Esophagus squamous epithelium (tissue), 5 donors: ENCODE data around the gene PPOX. TPM values are rescaled to one million over a fixed set of nuclear protein-coding genes. Genes with fewer than 3 reads are reported as not detected.

Experiments
- DNase-seq: peaks from one replicate; lab custom pipeline; 2025; lab: John Stamatoyannopoulos, UW
- H3K27ac ChIP-seq, 4 donors: fragments of 200-600 bp; sonication (generic); one replicate each; pipeline ENCODE4 v1.5.1; 2016 to 2019; ENCODE audit warnings: mild to moderate bottlenecking in 1 of 4
- H3K27me3 ChIP-seq, 4 donors: fragments of 200-600 bp; sonication (generic); 1 replicate in 3 of 4; 2 replicates in 1 of 4; pipeline versions ENCODE4 v1.5.1 to v1.6.0; 2017 to 2021; ENCODE audit warnings: antibody characterized with exemption in 1 of 4
- H3K36me3 ChIP-seq, 3 donors: fragments of 200-600 bp; sonication (generic); one replicate each; pipeline ENCODE4 v1.5.1; 2016 to 2019
- H3K4me1 ChIP-seq, 3 donors: fragments of 200-600 bp; sonication (generic); one replicate each; pipeline ENCODE4 v1.5.1; 2017 to 2019
- H3K4me3 ChIP-seq, 4 donors: fragments of 200-600 bp; sonication (generic); 1 replicate in 3 of 4; 2 replicates in 1 of 4; pipeline ENCODE4 v1.5.1; 2016 to 2019; ENCODE audit warnings: mild to moderate bottlenecking in 2 of 4, moderate library complexity in 1 of 4
- H3K9me3 ChIP-seq, 3 donors: fragments of 200-600 bp; sonication (generic); one replicate each; pipeline ENCODE4 v1.5.1; 2016 to 2019
- POLR2A ChIP-seq, 4 donors: fragments of 450-650 bp; IDR thresholded peaks; one replicate each; pipeline ENCODE4 v1.6.1; 2017; ENCODE audit warnings: antibody characterized with exemption in 4 of 4, mild to moderate bottlenecking in 4 of 4, moderate library complexity in 3 of 4
- WGBS, 2 donors: methylation state at CpG; one replicate each; pipeline ENCODE4 v1.1.5; 2018; 5-methylcytosine and 5-hydroxymethylcytosine counted together
- intact Hi-C: fragments of 100-400 bp; cut with DNase I; formaldehyde crosslinking; loops from one replicate; pipeline ENCODE4 v1.15.0; 2022
- total RNA-seq, 4 donors: library from RNA; depleted of rRNA; stranded (reverse); fragments of >200 nt; gene quantifications; one replicate each; pipeline ENCODE4 v1.1.0, GENCODE V29; 2016
- TF ChIP-seq, protein P1 (sequence below), 6 experiments: fragments of 450-650 bp in 4 of 6; fragments of 200-600 bp in 2 of 6; sonication (generic) in 2 of 6; IDR thresholded peaks; one replicate each; pipeline ENCODE4 v1.5.1; 2016 to 2019; ENCODE audit warnings: antibody characterized with exemption in 6 of 6, mild to moderate bottlenecking in 4 of 6, moderate library complexity in 4 of 6
- donor health status: DM: yes; HTN: yes; CAD: no.

PPOX gene
- total RNA-seq, 4 donors from 2014 or later, result 5.8 to 28.8 (median 11.7) TPM

DNA sequence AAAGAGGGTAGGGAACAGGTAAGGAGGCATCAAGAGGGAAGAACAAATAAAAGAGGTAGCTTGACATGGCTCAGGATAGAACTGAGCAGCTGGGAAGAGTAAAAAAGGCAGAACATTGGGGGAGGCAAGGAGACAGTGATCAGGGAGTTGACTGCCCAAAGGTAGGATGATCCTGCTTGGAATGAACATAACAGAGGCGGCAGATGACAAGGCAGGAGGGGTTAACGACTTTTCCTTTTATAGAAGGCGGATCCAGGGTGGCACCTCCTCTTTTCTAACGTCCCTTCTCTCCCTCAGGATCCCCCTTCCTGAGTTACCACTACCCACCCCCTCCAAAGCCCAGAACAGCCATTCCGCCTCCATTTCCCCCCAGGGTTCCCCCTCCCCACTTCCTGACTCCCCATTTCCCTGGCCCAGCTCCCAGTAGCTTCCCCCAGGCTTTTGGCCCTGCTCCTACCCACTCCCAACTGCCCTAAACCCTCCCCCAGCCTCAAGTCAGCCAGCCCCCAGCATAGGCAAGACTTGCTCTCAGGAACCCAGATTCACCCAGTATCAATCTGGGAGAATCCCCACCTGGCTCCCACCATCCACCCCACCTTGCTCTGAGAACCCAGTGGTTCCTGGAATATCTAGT lies 33.4 kb downstream of the PPOX start:
- peak overlapping the region in 1 of 4 donors; percentile 65 for H3K4me3 ChIP-seq
- H3K36me3 ChIP-seq, result peaks cover 0 to 13% (median 0%) of the 10 kb centered on the region in 3 donors
- peaks cover 43 to 93% (median 84%) of the 10 kb centered on the region in 3 donors for H3K4me1 ChIP-seq
- no peaks in the 10 kb centered on the region for H3K27me3 ChIP-seq
- TF ChIP-seq POLR2A (IDR thresholded peaks at IDR 0.05), result no peak
- TF ChIP-seq, protein P1, sequence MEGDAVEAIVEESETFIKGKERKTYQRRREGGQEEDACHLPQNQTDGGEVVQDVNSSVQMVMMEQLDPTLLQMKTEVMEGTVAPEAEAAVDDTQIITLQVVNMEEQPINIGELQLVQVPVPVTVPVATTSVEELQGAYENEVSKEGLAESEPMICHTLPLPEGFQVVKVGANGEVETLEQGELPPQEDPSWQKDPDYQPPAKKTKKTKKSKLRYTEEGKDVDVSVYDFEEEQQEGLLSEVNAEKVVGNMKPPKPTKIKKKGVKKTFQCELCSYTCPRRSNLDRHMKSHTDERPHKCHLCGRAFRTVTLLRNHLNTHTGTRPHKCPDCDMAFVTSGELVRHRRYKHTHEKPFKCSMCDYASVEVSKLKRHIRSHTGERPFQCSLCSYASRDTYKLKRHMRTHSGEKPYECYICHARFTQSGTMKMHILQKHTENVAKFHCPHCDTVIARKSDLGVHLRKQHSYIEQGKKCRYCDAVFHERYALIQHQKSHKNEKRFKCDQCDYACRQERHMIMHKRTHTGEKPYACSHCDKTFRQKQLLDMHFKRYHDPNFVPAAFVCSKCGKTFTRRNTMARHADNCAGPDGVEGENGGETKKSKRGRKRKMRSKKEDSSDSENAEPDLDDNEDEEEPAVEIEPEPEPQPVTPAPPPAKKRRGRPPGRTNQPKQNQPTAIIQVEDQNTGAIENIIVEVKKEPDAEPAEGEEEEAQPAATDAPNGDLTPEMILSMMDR (IDR thresholded peaks at IDR 0.05), result no peak
- no peak for DNase-seq
- intact Hi-C loops, result no loop called here
- 24 to 43% methylated on average over 4 to 5 of the region's 5 CpGs for WGBS, 2 donors
- peak overlapping the region; percentile 90 to 99 (median 97) for H3K27ac ChIP-seq
- no peaks in the 10 kb centered on the region for H3K9me3 ChIP-seq

DNA sequence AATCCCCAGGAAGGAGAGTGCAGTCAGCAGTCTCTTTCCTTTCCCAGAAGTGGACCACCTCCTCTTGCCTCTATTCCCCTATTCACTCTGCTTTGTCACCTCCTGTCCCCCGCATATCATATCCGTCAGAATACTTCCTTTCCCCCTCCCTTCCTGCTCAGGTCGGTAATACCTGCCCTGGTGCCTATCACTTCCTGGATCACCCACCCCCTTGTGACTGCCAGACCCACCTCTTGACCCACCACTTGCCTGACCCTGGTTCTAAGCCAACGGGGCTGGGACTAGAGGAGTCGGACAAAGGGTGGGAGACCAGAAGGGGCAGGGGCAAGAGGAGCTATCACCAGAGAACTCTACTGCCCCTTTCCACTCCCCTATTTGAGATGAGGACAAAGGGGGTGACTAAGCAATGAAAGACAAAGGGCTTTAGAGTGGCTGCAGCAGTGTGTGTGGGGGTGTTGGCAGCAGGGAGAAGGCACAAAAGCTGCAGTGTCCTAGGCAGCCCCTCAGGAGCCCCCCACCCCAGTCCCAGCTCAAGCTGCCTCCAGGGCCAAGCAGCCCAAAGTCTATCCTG lies 34.3 kb downstream of the PPOX start:
- H3K36me3 ChIP-seq, result peaks cover 0 to 22% (median 0%) of the 10 kb centered on the region in 3 donors
- TF ChIP-seq, protein P1 (IDR thresholded peaks at IDR 0.05), result no peak
- no peak for TF ChIP-seq POLR2A (IDR thresholded peaks at IDR 0.05)
- peak overlapping the region in 1 of 4 donors; percentile 86 for H3K4me3 ChIP-seq
- peaks cover 43 to 93% (median 84%) of the 10 kb centered on the region in 3 donors for H3K4me1 ChIP-seq
- no peaks in the 10 kb centered on the region for H3K9me3 ChIP-seq
- intact Hi-C loops, result no loop called here
- no peaks in the 10 kb centered on the region for H3K27me3 ChIP-seq
- H3K27ac ChIP-seq, result peak overlapping the region; percentile 90 to 99 (median 97)
- no peak for DNase-seq
- WGBS, 2 donors, result 42 to 56% methylated on average over 2 to 4 of the region's 5 CpGs

DNA sequence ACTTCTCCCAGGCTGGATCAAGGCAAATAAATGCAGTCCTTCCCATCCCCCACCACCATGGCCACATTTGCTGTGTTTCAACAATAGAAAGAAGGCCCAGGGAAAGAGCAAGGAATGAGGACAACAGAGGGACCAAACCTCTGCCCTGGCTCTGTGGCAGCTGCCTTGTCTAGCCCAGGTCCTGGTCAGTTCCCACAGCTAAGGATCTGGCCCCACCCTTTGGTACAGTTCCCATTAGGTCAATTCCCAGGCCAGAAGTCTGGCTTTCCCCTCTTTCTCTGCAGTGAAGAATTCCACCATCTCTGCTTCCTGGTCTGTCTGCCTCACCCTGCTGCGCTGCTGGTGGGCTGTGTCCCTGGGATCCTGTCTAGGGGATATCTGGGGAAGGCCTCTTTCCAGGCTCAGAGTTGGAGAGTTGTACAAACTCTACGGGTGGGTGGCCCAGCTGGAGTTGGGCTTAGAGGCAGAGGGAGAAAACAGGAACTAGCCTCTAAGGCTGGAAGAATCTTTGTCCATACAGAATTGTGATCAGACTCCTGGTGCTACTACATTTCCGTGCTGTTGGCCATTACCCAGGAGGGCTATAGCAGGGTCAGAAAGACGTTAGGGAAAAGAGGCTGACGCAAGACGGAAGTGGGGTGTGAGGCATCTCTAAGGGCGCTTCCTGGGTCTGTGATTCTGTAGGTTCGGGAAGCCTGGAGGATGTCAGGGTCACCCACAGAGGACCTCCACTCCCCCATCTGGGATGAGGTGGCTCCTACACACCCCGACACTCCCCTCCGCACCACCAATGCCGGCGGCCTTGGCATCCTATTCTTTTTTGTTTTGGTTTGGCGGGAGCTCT lies 35.0 kb downstream of the PPOX start:
- Histone ChIP-seq H3K4me1 (peaks cover 43 to 93% (median 83%) of the 10 kb centered on the region in 3 donors), H3K27ac (peak overlapping the region; percentile 90 to 99 (median 97)), H3K27me3 (no peaks in the 10 kb centered on the region), H3K9me3 (no peaks in the 10 kb centered on the region), H3K4me3 (peak overlapping the region; percentile 58 to 89 (median 80)), H3K36me3 (peaks cover 3 to 29% (median 3%) of the 10 kb centered on the region in 3 donors)
- intact Hi-C loops, result no loop called here
- DNase-seq, result no peak
- WGBS, 2 donors, result 27 to 34% methylated on average over 11 to 12 of the region's 13 CpGs
- TF ChIP-seq POLR2A (IDR thresholded peaks at IDR 0.05), result no peak
- TF ChIP-seq, protein P1 (IDR thresholded peaks at IDR 0.05), result no peak

DNA sequence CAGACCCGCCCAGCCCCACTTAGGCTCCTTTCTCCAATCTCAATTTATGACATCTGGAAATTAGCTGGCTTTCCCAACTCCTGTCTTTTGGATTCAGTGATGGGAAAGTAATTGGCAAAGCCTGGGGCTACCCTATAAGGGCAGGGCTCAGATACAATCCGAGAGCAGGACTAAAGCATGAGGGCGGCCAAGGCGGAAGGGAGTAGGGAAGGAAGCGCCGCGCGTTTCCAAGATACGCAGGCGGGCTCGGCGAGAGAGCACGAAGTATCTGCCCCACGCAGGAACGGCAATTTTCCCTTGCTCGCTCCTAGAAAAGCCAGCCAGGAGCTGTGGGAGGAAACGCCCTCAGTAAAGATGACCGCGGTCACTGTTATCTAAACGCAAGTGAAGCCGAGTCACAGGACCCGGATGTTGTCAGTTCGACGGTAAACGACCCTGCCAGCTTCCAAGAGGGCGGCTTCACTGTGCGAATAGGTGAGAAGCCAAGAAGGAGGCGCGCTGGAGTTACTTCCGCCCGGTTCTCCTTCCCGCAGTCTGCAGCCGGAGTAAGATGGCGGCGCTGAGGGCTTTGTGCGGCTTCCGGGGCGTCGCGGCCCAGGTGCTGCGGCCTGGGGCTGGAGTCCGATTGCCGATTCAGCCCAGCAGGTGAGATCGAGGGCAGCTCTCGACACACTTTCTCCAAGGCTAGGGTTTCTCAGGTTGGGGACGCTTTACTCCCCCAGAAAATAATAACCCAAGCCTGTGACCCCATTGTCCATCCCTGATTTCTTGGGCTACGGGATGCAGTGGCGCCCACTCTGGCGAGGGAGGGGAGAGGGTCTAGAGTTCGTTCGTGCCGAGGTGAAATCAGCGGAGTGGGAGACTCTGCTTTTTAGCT lies 35.8 kb downstream of the PPOX start, which contains the start of gene NDUFS2:
TSS of gene NDUFS2 (plus strand) at position 532 of the 877 bp plus-strand sequence. CDS start at position 551, 19 bp downstream.
- peaks cover 43 to 91% (median 80%) of the 10 kb centered on the region in 3 donors for H3K4me1 ChIP-seq
- 1 to 5% methylated on average over 21 to 31 of the region's 53 CpGs for WGBS, 2 donors
- TF ChIP-seq, protein P1 (IDR thresholded peaks at IDR 0.05), result peak in 2 of 6 experiments; percentile 12 to 13
- peak in 2 of 4 donors; percentile 51 to 88 for TF ChIP-seq POLR2A (IDR thresholded peaks at IDR 0.05)
- no peaks in the 10 kb centered on the region for H3K9me3 ChIP-seq
- intact Hi-C loops, result no loop called here
- peak within 1 kb of the TSS; percentile 58 to 89 (median 80) for H3K4me3 ChIP-seq
- peak within 1 kb of the TSS; percentile 90 to 99 (median 97) for H3K27ac ChIP-seq
- peak; percentile 93 for DNase-seq
- H3K36me3 ChIP-seq, result peaks cover 8 to 38% (median 9%) of the 10 kb centered on the region in 3 donors
- no peaks in the 10 kb centered on the region for H3K27me3 ChIP-seq
